A673 (cell line): ENCODE results near the gene STARD13. TPM values are rescaled to one million over a fixed set of nuclear protein-coding genes. Genes with fewer than 3 reads are reported as not detected.

Source experiments
- BruUV-seq: library from RNA; stranded (reverse); fragments of 400-500 nt; replicated peaks from 2 replicates; lab custom pipeline; 2021; lab: Mats Ljungman, UMichigan
- CTCF ChIA-PET: fragments of 300-600 bp; sonication (Branson Sonifier 250); formaldehyde crosslinking; loops from one replicate; lab custom pipeline; 2022; ENCODE audit warnings: antibody characterized with exemption; lab: Charles Lee
- POLR2A ChIA-PET: fragments of 300-600 bp; sonication (Branson Sonifier 250); formaldehyde crosslinking; loops from one replicate; lab custom pipeline; 2022; ENCODE audit warnings: antibody characterized with exemption; ENCODE audit not compliant: low non-redundant PET; lab: Charles Lee
- DNase-seq: peaks from one replicate; pipeline ENCODE4 v3.0.0-alpha.2; 2015; ENCODE audit warnings: low spot score
- H3K27ac ChIP-seq: fragments of 200-600 bp; sonication (generic); 2 replicates; pipeline ENCODE4 v1.5.1; 2016; ENCODE audit warnings: mixed run types, low read depth, mild to moderate bottlenecking, mixed read lengths, antibody characterized with exemption, low read length; ENCODE audit not compliant: poor library complexity, severe bottlenecking
- H3K27me3 ChIP-seq: fragments of 200-600 bp; sonication (generic); replicated peaks from 2 replicates; pipeline ENCODE4 v1.6.1; 2017; ENCODE audit warnings: mixed run types, low read depth, mild to moderate bottlenecking, mixed read lengths, antibody characterized with exemption, low read length; ENCODE audit not compliant: insufficient read depth, poor library complexity
- H3K36me3 ChIP-seq: fragments of 200-600 bp; sonication (generic); 2 replicates; pipeline ENCODE4 v1.6.1; 2016; ENCODE audit warnings: mixed run types, mild to moderate bottlenecking, mixed read lengths, antibody characterized with exemption, low read length; ENCODE audit not compliant: insufficient read depth, poor library complexity, severe bottlenecking
- H3K4me1 ChIP-seq: fragments of 200-600 bp; sonication (generic); 2 replicates; pipeline ENCODE4 v1.6.1; 2017; ENCODE audit warnings: mixed run types, mild to moderate bottlenecking, mixed read lengths, antibody characterized with exemption, low read length; ENCODE audit not compliant: insufficient read depth, poor library complexity, severe bottlenecking
- H3K4me3 ChIP-seq: fragments of 200-600 bp; sonication (generic); 2 replicates; pipeline ENCODE4 v1.5.1; 2016; ENCODE audit warnings: low read depth, mixed run types, mild to moderate bottlenecking, mixed read lengths, low read length; ENCODE audit not compliant: poor library complexity, severe bottlenecking
- H3K9me3 ChIP-seq: fragments of 200-600 bp; sonication (generic); 2 replicates; pipeline ENCODE4 v1.6.1; 2016; ENCODE audit warnings: mixed run types, low read depth, mild to moderate bottlenecking, mixed read lengths, antibody characterized with exemption, low read length; ENCODE audit not compliant: poor library complexity, severe bottlenecking
- EZH2 ChIP-seq: fragments of 200-600 bp; sonication (generic); IDR thresholded peaks from 2 replicates; pipeline ENCODE4 v1.6.1; 2017; ENCODE audit warnings: borderline replicate concordance, low read depth, mild to moderate bottlenecking, mixed read lengths, antibody characterized with exemption, low read length; ENCODE audit not compliant: poor library complexity, severe bottlenecking
- intact Hi-C: fragments of 100-400 bp; cut with micrococcal nuclease; formaldehyde crosslinking; loops from one replicate; pipeline ENCODE4 v1.10.0; 2022; ENCODE audit not compliant: unreplicated experiment
- total RNA-seq: library from RNA; stranded (reverse); gene quantifications from 2 replicates; pipeline ENCODE4 v1.2.3, GENCODE V29; 2021
- TF ChIP-seq, protein P1 (sequence below): fragments of 300-800, 200-600 bp; sonication (generic); conservative IDR thresholded peaks from 2 replicates; pipeline ENCODE4 v1.5.1; 2017; ENCODE audit warnings: low read depth, mild to moderate bottlenecking, antibody characterized with exemption, low read length, moderate library complexity, mixed read lengths

The STARD13 gene
- total RNA-seq, 1 experiment from 2014 or later, result 45.7 TPM

DNA sequence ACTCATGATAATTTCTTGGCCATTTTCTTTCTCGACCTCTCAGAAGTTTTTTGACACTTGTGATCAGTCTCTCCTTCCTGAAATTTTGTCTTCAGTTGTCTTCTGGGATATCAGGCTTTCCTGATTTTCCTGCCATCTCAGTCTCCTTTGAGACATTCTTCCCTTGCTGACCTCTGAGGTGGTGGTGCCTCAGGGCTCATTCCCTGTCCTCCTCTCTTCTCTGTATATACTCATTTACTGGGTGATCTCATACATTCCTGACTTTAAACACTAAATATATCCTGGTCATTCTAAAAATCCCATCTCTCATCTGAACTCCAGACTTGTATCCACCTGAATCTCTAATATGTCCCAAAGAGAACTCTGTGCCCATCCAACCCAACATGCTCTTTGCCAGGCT, 31.3 kb upstream of the STARD13 start:
- BruUV-seq, result no TSS peak
- Histone ChIP-seq H3K27ac (no peak overlapping the region), H3K27me3 (no peaks in the 10 kb centered on the region), H3K4me3 (no peak overlapping the region), H3K9me3 (peaks cover 4% of the 10 kb centered on the region), H3K4me1 (peaks cover 7% of the 10 kb centered on the region), H3K36me3 (no peaks in the 10 kb centered on the region)
- ChIA-PET CTCF (no interaction called here), POLR2A (no interaction called here)
- no peak for DNase-seq
- TF ChIP-seq, protein P1, sequence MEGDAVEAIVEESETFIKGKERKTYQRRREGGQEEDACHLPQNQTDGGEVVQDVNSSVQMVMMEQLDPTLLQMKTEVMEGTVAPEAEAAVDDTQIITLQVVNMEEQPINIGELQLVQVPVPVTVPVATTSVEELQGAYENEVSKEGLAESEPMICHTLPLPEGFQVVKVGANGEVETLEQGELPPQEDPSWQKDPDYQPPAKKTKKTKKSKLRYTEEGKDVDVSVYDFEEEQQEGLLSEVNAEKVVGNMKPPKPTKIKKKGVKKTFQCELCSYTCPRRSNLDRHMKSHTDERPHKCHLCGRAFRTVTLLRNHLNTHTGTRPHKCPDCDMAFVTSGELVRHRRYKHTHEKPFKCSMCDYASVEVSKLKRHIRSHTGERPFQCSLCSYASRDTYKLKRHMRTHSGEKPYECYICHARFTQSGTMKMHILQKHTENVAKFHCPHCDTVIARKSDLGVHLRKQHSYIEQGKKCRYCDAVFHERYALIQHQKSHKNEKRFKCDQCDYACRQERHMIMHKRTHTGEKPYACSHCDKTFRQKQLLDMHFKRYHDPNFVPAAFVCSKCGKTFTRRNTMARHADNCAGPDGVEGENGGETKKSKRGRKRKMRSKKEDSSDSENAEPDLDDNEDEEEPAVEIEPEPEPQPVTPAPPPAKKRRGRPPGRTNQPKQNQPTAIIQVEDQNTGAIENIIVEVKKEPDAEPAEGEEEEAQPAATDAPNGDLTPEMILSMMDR, result no peak
- no peak for TF ChIP-seq EZH2
- intact Hi-C loops, result no loop called here

DNA sequence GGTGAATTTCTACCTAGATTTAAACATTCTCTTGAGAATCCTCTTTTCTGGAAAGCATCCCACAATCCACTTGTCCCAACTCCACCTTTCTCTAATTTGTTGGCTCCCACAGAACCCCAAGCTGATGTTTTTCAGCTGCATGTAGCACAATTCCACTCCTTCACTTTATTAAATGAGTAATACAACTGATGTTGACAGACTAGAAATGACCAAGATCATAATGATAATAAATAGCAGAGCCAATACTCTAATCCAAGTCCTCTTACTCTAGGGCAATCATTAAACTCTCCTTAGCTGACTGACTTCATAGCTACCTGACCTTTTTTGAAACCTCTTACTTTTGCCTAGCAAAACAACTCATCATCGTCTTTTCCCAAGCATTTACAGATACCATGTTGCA, 27.9 kb upstream of the STARD13 start:
- ChIA-PET CTCF (no interaction called here), POLR2A (no interaction called here)
- Histone ChIP-seq H3K9me3 (peaks cover 4% of the 10 kb centered on the region), H3K36me3 (no peaks in the 10 kb centered on the region), H3K27me3 (no peaks in the 10 kb centered on the region), H3K4me3 (no peak overlapping the region), H3K4me1 (peaks cover 16% of the 10 kb centered on the region), H3K27ac (no peak overlapping the region)
- DNase-seq, result no peak
- TF ChIP-seq, protein P1, result no peak
- TF ChIP-seq EZH2, result no peak
- intact Hi-C loops, result no loop called here
- BruUV-seq, result no TSS peak

DNA sequence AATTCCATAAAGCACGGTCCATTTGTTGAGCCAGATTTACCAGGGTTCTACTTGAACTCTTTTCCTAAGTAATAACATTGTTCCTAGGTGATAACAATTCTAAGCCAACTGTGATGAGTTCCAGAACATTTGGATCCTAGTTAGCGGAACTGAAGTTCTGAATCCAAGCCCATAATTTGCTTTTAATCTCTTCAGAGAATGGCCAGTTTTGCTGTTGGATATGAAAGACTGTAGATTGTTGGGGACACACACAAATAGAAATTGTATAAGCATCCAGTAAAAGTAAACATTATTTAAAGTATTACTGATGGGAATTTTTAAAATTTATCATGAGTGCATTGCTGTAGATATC, 27.3 kb upstream of the STARD13 start:
- CTCF ChIA-PET, result no interaction called here
- no TSS peak for BruUV-seq
- intact Hi-C loops, result no loop called here

More for the DNA sequence above, 27.3 kb upstream of the STARD13 start:
- Histone ChIP-seq H3K9me3 (peaks cover under 1% of the 10 kb centered on the region), H3K4me1 (peaks cover 16% of the 10 kb centered on the region), H3K27me3 (no peaks in the 10 kb centered on the region), H3K27ac (no peak overlapping the region), H3K36me3 (no peaks in the 10 kb centered on the region), H3K4me3 (no peak overlapping the region)
- DNase-seq, result no peak
- TF ChIP-seq, protein P1, result no peak
- no peak for TF ChIP-seq EZH2
- POLR2A ChIA-PET, result no interaction called here
